HL-60 (cell line): ENCODE results near the gene CNDP1.

Experiments used
- DNase-seq, 2 experiments: peaks; one replicate each; pipeline ENCODE4 v3.0.0-alpha.2; 2010 to 2020; ENCODE audit warnings: low read depth in 1 of 2, low spot score in 1 of 2
- H3K27ac ChIP-seq: fragments of 250-450 bp; sonication (Bioruptor Pico); replicated peaks from 2 replicates; pipeline ENCODE4 v1.5.1; 2020; ENCODE audit warnings: mild to moderate bottlenecking, moderate library complexity
- H3K27me3 ChIP-seq: fragments of 250-450 bp; sonication (Bioruptor Pico); 2 replicates; pipeline ENCODE4 v1.5.1; 2021; ENCODE audit warnings: mild to moderate bottlenecking, moderate library complexity; ENCODE audit not compliant: insufficient read depth, poor library complexity, severe bottlenecking
- H3K4me3 ChIP-seq: replicated peaks from 2 replicates; pipeline ENCODE4 v1.5.1; 2011; ENCODE audit warnings: mild to moderate bottlenecking, control low read depth, low read length; ENCODE audit not compliant: insufficient read depth
- CTCF ChIP-seq: IDR thresholded peaks from one replicate; pipeline ENCODE4 v1.5.1; 2011; ENCODE audit warnings: low read length, control low read depth, inconsistent platforms; ENCODE audit not compliant: insufficient read depth
- GABPA ChIP-seq: IDR thresholded peaks from 2 replicates; pipeline ENCODE4 v1.6.1; 2012; ENCODE audit warnings: low read depth
- POLR2AphosphoS5 ChIP-seq: IDR thresholded peaks from 2 replicates; pipeline ENCODE4 v1.6.1; 2012; ENCODE audit warnings: low read depth
- REST ChIP-seq: IDR thresholded peaks from 2 replicates; pipeline ENCODE4 v1.6.1; 2012; ENCODE audit warnings: low read depth; ENCODE audit not compliant: insufficient replicate concordance
- SPI1 ChIP-seq: IDR thresholded peaks from 2 replicates; pipeline ENCODE4 v1.6.1; 2012; ENCODE audit warnings: low read depth, mild to moderate bottlenecking, borderline replicate concordance

CNDP1 gene

GRCh38 chr18:74624466-74624865 lies 90.2 kb downstream of the CNDP1 start:
- Histone ChIP-seq H3K27ac (no peak overlapping the region), H3K4me3 (no peak overlapping the region), H3K27me3 (no peaks in the 10 kb centered on the region)
- TF ChIP-seq GABPA (no peak), REST (no peak), SPI1 (no peak), CTCF (no peak), POLR2AphosphoS5 (no peak)
- DNase-seq: no peak

GRCh38 chr18:74625157-74625556 lies 90.9 kb downstream of the CNDP1 start:
- Histone ChIP-seq H3K27ac (no peak overlapping the region), H3K27me3 (no peaks in the 10 kb centered on the region), H3K4me3 (no peak overlapping the region)
- no peak for DNase-seq
- no peak for TF ChIP-seq CTCF
- no peak for TF ChIP-seq POLR2AphosphoS5
- no peak for TF ChIP-seq REST

GRCh38 chr18:74626049-74626874 lies 92.0 kb downstream of the CNDP1 start:
- Histone ChIP-seq H3K27ac (no peak overlapping the region), H3K4me3 (no peak overlapping the region), H3K27me3 (no peaks in the 10 kb centered on the region)
- DNase-seq: no peak
- no peak for TF ChIP-seq CTCF
- TF ChIP-seq GABPA: no peak
- TF ChIP-seq SPI1: no peak
- no peak for TF ChIP-seq REST
- TF ChIP-seq POLR2AphosphoS5: no peak
